Measurements from ENCODE around the gene SLC25A44.

Gene SLC25A44

DNA sequence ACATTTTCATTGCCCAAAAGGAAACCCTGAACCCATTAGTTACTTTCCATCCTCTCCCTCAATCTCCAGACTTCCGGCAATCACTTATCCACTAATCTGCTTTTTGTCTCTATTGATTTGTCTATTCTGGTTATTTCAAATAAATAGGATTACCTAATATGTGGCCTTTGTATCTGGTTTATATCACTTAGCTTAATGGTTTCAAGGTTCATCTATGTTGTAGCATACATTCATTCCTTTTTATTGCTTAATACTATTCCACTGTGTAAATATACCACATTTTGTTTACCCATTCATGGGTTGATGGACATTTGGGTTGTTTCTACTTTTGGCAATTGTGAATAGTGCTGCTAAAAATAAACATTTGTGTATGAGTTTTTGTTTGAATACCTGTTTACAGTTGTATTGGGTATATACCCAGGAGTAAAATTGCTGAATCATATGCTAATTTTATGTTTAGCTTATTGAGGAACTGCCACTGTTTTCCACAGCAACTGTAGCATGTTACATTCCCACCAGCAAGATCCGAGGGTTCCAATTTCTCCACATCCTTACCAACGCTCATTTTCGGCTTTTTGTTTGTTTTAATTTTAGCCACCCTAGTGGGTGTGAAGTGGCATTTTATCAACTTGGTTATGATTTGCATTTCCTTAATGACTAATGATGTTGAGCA, 2.5 kb upstream of the SLC25A44 start:
- TF ChIP-seq ZNF70 (CRISPR knock-in tag; IDR thresholded peaks at IDR 0.05), result no peak
- TF ChIP-seq, protein P1, sequence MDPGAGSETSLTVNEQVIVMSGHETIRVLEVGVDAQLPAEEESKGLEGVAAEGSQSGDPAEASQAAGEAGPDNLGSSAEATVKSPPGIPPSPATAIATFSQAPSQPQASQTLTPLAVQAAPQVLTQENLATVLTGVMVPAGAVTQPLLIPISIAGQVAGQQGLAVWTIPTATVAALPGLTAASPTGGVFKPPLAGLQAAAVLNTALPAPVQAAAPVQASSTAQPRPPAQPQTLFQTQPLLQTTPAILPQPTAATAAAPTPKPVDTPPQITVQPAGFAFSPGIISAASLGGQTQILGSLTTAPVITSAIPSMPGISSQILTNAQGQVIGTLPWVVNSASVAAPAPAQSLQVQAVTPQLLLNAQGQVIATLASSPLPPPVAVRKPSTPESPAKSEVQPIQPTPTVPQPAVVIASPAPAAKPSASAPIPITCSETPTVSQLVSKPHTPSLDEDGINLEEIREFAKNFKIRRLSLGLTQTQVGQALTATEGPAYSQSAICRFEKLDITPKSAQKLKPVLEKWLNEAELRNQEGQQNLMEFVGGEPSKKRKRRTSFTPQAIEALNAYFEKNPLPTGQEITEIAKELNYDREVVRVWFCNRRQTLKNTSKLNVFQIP (CRISPR knock-in tag; IDR thresholded peaks at IDR 0.05; ENCODE audit: borderline replicate concordance, low read depth), result no peak
- no peak for TF ChIP-seq ZNF8 (CRISPR knock-in tag; IDR thresholded peaks at IDR 0.05)
- TF ChIP-seq TOX (CRISPR knock-in tag; IDR thresholded peaks at IDR 0.05; ENCODE audit: borderline replicate concordance), result no peak
- TF ChIP-seq RARB (CRISPR knock-in tag; IDR thresholded peaks at IDR 0.05), result no peak
- no peak for TF ChIP-seq ISL1 (CRISPR knock-in tag; IDR thresholded peaks at IDR 0.05)
- TF ChIP-seq, protein P2, sequence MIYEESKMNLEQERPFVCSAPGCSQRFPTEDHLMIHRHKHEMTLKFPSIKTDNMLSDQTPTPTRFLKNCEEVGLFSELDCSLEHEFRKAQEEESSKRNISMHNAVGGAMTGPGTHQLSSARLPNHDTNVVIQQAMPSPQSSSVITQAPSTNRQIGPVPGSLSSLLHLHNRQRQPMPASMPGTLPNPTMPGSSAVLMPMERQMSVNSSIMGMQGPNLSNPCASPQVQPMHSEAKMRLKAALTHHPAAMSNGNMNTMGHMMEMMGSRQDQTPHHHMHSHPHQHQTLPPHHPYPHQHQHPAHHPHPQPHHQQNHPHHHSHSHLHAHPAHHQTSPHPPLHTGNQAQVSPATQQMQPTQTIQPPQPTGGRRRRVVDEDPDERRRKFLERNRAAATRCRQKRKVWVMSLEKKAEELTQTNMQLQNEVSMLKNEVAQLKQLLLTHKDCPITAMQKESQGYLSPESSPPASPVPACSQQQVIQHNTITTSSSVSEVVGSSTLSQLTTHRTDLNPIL (CRISPR knock-in tag; IDR thresholded peaks at IDR 0.05; ENCODE audit: low read depth), result no peak
- TF ChIP-seq CSDC2 (CRISPR knock-in tag; IDR thresholded peaks at IDR 0.05), result no peak
- TF ChIP-seq ZC3H10 (CRISPR knock-in tag; IDR thresholded peaks at IDR 0.05), result no peak
- TF ChIP-seq ARNTL (CRISPR knock-in tag; IDR thresholded peaks at IDR 0.05; ENCODE audit: borderline replicate concordance, low read depth), result no peak
- no peak for ATAC-seq

DNA sequence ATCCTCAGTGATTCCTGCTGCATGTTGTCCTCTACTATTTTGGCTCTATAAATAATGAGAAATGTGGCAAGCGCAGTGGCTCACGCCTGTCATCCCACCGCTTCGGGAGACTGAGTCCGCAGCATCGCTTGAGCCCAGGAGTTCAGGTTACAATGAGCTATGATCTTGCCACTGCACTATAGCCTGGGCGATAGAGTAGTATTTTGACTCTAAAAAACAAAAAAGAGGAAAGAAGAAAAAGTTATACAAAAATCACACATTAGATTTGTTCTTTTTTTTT, 756 bp upstream of the SLC25A44 start:
- TF ChIP-seq PPARA (CRISPR knock-in tag; IDR thresholded peaks at IDR 0.05; ENCODE audit: borderline replicate concordance) (no peak), RARB (CRISPR knock-in tag; IDR thresholded peaks at IDR 0.05) (no peak), OSR1 (CRISPR knock-in tag; IDR thresholded peaks at IDR 0.05) (no peak), CSDC2 (CRISPR knock-in tag; IDR thresholded peaks at IDR 0.05) (no peak), TCF4 (CRISPR knock-in tag; IDR thresholded peaks at IDR 0.05; ENCODE audit: borderline replicate concordance) (no peak), ZNF70 (CRISPR knock-in tag; IDR thresholded peaks at IDR 0.05) (no peak), TOX (CRISPR knock-in tag; IDR thresholded peaks at IDR 0.05; ENCODE audit: borderline replicate concordance) (no peak), GLIS3 (CRISPR knock-in tag; IDR thresholded peaks at IDR 0.05) (no peak), ZNF8 (CRISPR knock-in tag; IDR thresholded peaks at IDR 0.05) (no peak), ZFP3 (CRISPR knock-in tag; IDR thresholded peaks at IDR 0.05) (no peak), ZFP30 (CRISPR knock-in tag; IDR thresholded peaks at IDR 0.05) (no peak)
- TF ChIP-seq, protein P3, sequence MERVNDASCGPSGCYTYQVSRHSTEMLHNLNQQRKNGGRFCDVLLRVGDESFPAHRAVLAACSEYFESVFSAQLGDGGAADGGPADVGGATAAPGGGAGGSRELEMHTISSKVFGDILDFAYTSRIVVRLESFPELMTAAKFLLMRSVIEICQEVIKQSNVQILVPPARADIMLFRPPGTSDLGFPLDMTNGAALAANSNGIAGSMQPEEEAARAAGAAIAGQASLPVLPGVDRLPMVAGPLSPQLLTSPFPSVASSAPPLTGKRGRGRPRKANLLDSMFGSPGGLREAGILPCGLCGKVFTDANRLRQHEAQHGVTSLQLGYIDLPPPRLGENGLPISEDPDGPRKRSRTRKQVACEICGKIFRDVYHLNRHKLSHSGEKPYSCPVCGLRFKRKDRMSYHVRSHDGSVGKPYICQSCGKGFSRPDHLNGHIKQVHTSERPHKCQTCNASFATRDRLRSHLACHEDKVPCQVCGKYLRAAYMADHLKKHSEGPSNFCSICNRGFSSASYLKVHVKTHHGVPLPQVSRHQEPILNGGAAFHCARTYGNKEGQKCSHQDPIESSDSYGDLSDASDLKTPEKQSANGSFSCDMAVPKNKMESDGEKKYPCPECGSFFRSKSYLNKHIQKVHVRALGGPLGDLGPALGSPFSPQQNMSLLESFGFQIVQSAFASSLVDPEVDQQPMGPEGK (CRISPR knock-in tag; IDR thresholded peaks at IDR 0.05; ENCODE audit: borderline replicate concordance), result no peak
- TF ChIP-seq, protein P4, sequence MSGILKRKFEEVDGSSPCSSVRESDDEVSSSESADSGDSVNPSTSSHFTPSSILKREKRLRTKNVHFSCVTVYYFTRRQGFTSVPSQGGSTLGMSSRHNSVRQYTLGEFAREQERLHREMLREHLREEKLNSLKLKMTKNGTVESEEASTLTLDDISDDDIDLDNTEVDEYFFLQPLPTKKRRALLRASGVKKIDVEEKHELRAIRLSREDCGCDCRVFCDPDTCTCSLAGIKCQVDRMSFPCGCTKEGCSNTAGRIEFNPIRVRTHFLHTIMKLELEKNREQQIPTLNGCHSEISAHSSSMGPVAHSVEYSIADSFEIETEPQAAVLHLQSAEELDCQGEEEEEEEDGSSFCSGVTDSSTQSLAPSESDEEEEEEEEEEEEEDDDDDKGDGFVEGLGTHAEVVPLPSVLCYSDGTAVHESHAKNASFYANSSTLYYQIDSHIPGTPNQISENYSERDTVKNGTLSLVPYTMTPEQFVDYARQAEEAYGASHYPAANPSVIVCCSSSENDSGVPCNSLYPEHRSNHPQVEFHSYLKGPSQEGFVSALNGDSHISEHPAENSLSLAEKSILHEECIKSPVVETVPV (CRISPR knock-in tag; IDR thresholded peaks at IDR 0.05), result no peak
- TF ChIP-seq, protein P5, sequence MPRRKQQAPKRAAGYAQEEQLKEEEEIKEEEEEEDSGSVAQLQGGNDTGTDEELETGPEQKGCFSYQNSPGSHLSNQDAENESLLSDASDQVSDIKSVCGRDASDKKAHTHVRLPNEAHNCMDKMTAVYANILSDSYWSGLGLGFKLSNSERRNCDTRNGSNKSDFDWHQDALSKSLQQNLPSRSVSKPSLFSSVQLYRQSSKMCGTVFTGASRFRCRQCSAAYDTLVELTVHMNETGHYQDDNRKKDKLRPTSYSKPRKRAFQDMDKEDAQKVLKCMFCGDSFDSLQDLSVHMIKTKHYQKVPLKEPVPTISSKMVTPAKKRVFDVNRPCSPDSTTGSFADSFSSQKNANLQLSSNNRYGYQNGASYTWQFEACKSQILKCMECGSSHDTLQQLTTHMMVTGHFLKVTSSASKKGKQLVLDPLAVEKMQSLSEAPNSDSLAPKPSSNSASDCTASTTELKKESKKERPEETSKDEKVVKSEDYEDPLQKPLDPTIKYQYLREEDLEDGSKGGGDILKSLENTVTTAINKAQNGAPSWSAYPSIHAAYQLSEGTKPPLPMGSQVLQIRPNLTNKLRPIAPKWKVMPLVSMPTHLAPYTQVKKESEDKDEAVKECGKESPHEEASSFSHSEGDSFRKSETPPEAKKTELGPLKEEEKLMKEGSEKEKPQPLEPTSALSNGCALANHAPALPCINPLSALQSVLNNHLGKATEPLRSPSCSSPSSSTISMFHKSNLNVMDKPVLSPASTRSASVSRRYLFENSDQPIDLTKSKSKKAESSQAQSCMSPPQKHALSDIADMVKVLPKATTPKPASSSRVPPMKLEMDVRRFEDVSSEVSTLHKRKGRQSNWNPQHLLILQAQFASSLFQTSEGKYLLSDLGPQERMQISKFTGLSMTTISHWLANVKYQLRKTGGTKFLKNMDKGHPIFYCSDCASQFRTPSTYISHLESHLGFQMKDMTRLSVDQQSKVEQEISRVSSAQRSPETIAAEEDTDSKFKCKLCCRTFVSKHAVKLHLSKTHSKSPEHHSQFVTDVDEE (CRISPR knock-in tag; IDR thresholded peaks at IDR 0.05), result no peak
- ATAC-seq, result no peak

DNA sequence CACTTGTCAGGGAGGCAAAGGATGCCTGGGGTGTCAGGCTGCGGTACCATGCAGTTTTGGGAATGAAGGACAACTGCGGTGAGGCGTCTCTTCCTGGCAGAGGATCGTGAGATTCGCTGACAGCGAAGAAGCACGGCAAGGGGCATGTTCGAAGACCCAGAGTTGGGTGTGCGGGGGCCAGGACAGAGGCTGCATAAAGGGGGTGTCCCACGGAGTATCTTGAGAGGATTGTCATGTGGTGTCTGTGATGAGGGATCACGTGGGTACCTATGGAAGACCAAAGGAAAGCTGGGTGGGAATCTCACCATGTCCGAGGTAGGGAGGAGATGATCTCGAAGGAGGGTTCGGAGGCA, 372 bp downstream of the SLC25A44 start:
- ATAC-seq, result peak; percentile 27
- no peak for TF ChIP-seq ZFP30 (CRISPR knock-in tag; IDR thresholded peaks at IDR 0.05)
- no peak for TF ChIP-seq ESRRG (CRISPR knock-in tag; IDR thresholded peaks at IDR 0.05)
- TF ChIP-seq ARNTL (CRISPR knock-in tag; IDR thresholded peaks at IDR 0.05; ENCODE audit: borderline replicate concordance, low read depth), result no peak
- no peak for TF ChIP-seq CSDC2 (CRISPR knock-in tag; IDR thresholded peaks at IDR 0.05)
- no peak for TF ChIP-seq OSR1 (CRISPR knock-in tag; IDR thresholded peaks at IDR 0.05)
- TF ChIP-seq ZNF565 (CRISPR knock-in tag; conservative IDR thresholded peaks at IDR 0.05; ENCODE audit: low read depth), result no peak
- no peak for TF ChIP-seq TOX (CRISPR knock-in tag; IDR thresholded peaks at IDR 0.05; ENCODE audit: borderline replicate concordance)
- no peak for TF ChIP-seq ZC3H10 (CRISPR knock-in tag; IDR thresholded peaks at IDR 0.05)
- TF ChIP-seq, protein P5 (CRISPR knock-in tag; IDR thresholded peaks at IDR 0.05), result no peak
- no peak for TF ChIP-seq GLIS3 (CRISPR knock-in tag; IDR thresholded peaks at IDR 0.05)
- no peak for TF ChIP-seq PPARA (CRISPR knock-in tag; IDR thresholded peaks at IDR 0.05; ENCODE audit: borderline replicate concordance)
- TF ChIP-seq TCF4 (CRISPR knock-in tag; IDR thresholded peaks at IDR 0.05; ENCODE audit: borderline replicate concordance), result no peak
- no peak for TF ChIP-seq SNAI2 (CRISPR knock-in tag; IDR thresholded peaks at IDR 0.05)
- no peak for TF ChIP-seq ZNF70 (CRISPR knock-in tag; IDR thresholded peaks at IDR 0.05)
- TF ChIP-seq, protein P4 (CRISPR knock-in tag; IDR thresholded peaks at IDR 0.05), result no peak
